ENCODE data around the gene FAIM2. TPM values are rescaled to one million over a fixed set of nuclear protein-coding genes. Genes with fewer than 3 reads are reported as not detected.

FAIM2 gene
- total RNA-seq, 1 donor from 2014 or later: 0.18 TPM

DNA sequence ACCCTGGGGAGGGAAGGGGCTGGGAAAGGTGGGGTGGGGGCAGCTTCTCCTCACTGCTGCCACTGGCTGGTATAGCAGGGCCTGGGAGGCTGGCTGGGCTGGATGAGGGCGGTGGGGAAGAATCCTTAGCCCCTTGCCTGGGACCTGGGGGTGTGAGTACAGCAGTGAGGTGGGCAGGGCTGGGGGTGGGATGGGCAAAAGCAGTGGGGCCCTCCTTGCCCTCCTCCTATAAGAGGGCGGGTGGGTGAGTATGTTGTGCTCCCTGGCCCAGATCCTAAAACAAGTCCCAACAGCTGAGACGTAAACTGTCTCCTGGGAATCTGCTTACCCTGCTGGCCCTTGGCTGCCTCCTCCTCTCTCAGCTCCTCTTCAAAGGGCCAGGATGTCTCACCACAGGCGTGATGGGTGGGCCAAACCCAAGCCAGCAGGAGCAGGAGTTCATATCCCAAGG, 77.7 kb downstream of the FAIM2 start:
- intact Hi-C loops (cut with micrococcal nuclease): loop anchor here (10.0 kb wide), 1 partner anchor 201 kb away; the partner anchor contains the start of gene PRPF40B

DNA sequence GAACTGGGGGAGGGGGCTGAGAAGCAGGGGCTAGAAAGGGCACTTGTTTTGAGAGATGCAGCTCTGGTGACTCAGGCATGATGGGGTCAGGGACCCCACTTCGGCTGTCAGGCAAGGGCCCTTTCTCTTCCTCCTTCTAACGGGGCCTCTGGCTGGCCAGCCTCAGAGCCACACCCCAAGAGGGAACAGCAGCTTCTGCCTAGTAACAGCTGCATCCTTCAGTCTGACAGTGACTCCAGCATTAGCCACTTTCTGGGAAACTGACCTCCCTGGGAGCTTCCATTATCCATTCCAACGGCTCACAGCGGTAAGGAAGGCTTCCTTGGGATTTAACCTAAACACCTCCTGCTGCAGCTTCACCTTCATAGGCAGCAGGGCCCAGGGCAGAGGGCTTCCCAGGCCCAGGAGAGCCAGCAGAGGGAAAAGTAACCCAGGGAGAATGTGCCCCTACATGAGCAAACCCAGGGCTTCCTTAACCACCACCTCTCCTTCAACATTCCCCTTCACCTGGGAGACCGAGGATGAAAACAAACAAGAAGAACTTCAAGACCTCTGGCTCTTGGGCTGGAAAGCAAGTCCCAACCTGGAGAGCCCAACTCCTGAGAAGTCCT, 78.2 kb downstream of the FAIM2 start:
- intact Hi-C loops (cut with micrococcal nuclease): loop anchor here (10.0 kb wide), 1 partner anchor 201 kb away; the partner anchor contains the start of gene PRPF40B

- intact Hi-C loops (cut with micrococcal nuclease): loop anchor here (10.0 kb wide), 1 partner anchor 200 kb away; the partner anchor contains the start of gene PRPF40B
Measured at GRCh38 chr12:49824895-49825294, 78.8 kb downstream of the FAIM2 start.

DNA sequence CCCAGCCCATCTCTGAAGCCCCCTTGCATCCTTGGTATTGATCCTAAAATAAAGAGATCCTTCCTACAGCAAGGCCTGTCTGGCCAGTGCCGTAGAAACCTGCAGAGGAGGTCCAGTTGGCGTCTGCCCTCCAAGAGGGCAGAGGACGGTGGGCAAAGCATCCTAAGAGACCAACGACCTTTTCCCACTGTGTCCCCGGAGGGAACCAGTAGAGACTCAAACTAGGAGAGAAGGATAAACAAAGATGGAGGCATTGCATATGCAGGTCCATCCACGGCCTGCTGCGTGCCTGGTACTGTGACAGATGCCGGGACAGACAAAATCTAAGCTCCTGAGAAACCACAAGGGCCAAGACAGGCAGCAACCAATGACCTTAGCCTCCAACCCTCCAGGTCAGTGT, 79.3 kb downstream of the FAIM2 start:
- intact Hi-C loops (cut with micrococcal nuclease): loop anchor here (10.0 kb wide), 1 partner anchor 200 kb away; the partner anchor contains the start of gene PRPF40B

- intact Hi-C loops (cut with micrococcal nuclease): loop anchor here (10.0 kb wide), 1 partner anchor 199 kb away; the partner anchor contains the start of gene PRPF40B
Measured at GRCh38 chr12:49823951-49824350, 79.7 kb downstream of the FAIM2 start.

DNA sequence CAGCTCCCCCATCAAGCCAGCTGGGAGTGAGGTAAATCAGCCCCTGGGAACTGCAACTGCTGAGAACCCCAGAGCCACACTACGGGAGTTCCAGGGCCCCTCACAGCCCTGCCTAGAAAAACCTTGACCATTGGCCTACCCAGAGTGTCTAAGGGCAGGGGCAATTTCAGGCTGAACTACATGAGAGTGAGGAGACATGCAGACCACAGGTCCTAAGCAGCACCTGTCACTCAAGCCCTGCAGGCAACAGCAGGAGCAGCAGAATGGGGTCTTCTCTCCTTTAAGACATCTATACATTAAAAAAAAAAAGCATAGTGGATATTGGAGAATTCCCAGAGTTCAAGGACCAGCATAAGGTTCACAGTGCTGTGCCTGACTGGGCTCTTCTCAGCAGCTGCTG, 80.3 kb downstream of the FAIM2 start:
- intact Hi-C loops (cut with micrococcal nuclease): loop anchor here (10.0 kb wide), 1 partner anchor 199 kb away; the partner anchor contains the start of gene PRPF40B

DNA sequence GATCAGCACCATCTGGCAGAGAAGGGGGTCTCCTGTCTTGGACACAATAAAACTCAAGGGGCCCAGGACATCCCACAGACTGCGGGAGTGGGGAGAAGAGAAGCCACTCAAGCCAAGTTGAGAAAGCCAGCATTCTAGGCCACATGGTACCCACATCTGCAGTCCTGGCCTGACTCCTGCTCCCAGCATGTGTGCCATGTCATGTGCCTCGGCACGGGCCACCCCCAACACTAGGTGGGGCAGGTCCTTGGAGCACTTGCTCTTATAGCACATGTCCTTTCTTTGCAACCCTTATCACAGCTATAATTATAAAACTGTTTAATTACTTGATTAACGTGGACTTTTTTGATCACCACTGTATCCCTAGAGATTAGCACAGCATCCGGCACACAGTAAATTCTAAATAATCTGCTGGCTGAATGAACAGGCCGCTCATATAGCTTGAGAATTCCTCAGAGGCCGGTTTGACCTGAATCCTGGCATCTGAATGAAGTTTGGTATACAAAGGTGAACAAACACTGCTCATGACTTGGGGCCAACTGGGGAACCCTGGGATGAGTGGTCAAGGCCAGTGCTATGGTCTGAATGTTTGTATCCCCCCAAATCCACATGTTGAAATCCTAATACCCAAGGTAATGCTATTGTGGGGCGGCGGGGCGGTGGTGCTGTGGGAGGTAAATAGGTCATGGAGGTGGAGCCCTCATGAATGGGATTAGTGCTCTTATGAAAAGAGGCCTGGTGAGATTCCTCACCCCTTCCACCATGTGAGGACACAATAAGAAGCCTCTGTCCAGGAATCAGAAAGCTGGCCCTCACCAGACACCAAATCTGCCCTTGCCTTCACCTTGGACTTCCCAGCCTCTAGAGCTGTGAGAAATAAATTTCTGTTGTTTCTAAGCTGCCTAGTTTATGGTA, 82.1 kb downstream of the FAIM2 start:
- intact Hi-C loops (cut with micrococcal nuclease): loop anchor here (10.0 kb wide), 1 partner anchor 197 kb away; the partner anchor contains the start of gene PRPF40B

DNA sequence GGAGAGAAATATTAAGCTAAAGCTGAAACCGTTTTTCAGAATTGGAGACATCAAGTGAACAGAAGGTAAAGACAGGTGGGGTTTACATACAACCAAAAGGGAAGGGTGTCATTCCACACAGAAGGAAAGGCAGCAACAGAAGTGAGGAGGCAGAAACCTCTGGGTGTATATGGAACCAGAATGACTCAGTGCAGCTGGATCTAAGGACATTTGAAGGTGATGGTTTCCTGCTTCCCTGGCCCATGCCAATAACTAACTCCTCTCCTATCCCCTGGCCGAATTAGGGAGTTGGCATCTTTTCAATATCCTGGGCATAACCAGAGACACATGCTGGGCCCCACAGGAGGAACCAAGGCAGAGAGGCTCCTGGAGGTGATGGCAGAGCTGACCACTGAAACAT, 83.9 kb downstream of the FAIM2 start:
- intact Hi-C loops (cut with micrococcal nuclease): loop anchor here (10.0 kb wide), 1 partner anchor 195 kb away; the partner anchor contains the start of gene PRPF40B

DNA sequence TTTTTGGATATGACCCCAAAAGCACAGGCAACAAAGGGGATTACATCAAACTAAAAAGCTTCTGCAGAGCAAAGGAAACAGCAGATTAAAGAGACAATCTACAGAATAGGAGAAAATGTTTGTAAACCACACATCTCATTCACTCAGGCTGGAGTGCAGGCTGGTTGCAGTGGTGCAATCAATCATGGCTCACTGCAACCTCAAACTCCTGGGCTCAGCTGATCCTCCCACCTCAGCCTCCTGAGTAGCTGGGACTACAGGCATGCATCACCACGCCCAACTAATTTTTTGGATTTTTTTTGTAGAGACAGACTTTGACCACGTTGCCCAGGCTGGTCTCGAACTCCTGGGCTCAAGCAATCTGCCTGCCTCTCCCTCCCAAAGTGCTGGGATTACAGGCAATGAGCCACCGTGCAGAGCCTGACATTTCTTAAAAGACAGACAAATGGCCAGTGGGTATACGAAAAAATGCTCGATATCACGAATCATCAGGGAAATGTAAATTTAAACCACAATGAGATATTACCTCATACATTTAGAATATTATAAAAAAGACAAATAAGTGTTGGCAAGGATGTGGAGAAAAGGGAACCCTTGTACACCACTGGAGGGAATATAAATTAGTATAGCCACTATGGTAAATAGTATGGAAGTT, 85.3 kb downstream of the FAIM2 start:
- intact Hi-C loops (cut with micrococcal nuclease): no loop called here

Other genes starting within 250 kb of the FAIM2 start
- gene FMNL3, start 196.5 kb downstream of the FAIM2 start, total RNA-seq: 25.0 and 25.2 TPM in 2 replicates
- 442 and 445 TPM in 2 replicates for gene TMBIM6, start 162.3 kb downstream of the FAIM2 start, total RNA-seq
- gene NCKAP5L, start 75.5 kb downstream of the FAIM2 start, total RNA-seq: 2.3 and 2.4 TPM in 2 replicates
- gene BCDIN3D, start 60.8 kb downstream of the FAIM2 start, total RNA-seq: 5.7 and 5.9 TPM in 2 replicates
- not detected in 2 replicates for gene AQP2, start 46.8 kb upstream of the FAIM2 start, total RNA-seq
- gene AQP5, start 58.0 kb upstream of the FAIM2 start, total RNA-seq: not detected in 2 replicates
- gene AQP6, start 69.0 kb upstream of the FAIM2 start, total RNA-seq: not detected in 2 replicates
- 144 and 145 TPM in 2 replicates for gene RACGAP1, start 121.6 kb upstream of the FAIM2 start, total RNA-seq
- gene ASIC1, start 153.7 kb upstream of the FAIM2 start, total RNA-seq: 7.5 and 8.5 TPM in 2 replicates
- gene SMARCD1, start 181.4 kb upstream of the FAIM2 start, total RNA-seq: 75.3 and 86.2 TPM in 2 replicates
- 0.41 and 0.70 TPM in 2 replicates for gene GPD1, start 200.1 kb upstream of the FAIM2 start, total RNA-seq
- gene COX14, start 208.3 kb upstream of the FAIM2 start, total RNA-seq: 41.1 and 41.4 TPM in 2 replicates